ENCODE results near the gene IL5RA. TPM values are rescaled to one million over a fixed set of nuclear protein-coding genes. Genes with fewer than 3 reads are reported as not detected.

The IL5RA gene
- total RNA-seq, 1 experiment from 2014 or later: not detected

DNA sequence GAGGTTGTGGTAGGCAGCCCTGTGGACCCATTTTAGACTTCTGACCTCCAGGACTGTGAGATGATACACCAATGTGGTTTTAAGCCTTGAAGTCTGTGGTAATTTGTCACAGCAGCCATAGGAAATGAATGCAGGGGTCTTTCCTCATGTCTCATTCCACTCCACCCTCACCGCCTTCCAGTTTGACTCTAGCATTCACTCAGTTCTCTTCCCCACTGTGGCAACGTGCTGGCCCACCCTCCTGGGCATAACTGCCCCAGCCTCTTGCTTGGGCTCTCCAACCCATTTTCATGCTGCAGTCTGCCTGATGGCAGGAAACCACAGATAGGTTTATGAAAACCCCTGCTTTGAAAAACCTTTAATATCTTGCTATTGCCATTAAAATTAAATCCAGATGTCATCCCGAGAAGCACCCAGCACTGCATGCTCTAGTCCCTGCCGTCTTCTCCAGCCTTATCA lies 9.2 kb upstream of the IL5RA start:
- no peak for DNase-seq
- Histone ChIP-seq H3K27ac (no peak overlapping the region), H3K4me3 (no peak overlapping the region), H3K9me3 (replicated peaks) (no peaks in the 10 kb centered on the region), H3K27me3 (no peaks in the 10 kb centered on the region), H3K36me3 (no peaks in the 10 kb centered on the region), H3K4me1 (no peaks in the 10 kb centered on the region)

DNA sequence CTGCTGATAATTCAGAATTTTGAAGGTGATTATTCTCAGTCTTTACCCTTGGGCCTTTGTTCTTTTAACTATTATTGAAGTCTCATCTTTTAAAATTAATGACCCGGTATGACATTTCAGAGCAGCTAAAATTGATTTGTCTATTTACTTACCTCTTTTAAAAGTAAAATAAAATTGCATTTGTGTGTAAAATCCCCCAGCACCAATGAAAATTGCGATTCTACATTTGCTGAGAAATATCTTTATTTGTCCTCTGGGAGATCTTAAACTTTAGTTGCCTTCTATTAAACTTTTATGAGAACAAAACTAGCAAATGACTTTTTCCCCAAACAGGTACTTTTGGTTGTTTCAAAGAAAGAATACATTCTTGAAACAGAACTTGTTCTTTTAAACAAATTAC lies 7.5 kb upstream of the IL5RA start:
- H3K27me3 ChIP-seq: no peaks in the 10 kb centered on the region

DNA sequence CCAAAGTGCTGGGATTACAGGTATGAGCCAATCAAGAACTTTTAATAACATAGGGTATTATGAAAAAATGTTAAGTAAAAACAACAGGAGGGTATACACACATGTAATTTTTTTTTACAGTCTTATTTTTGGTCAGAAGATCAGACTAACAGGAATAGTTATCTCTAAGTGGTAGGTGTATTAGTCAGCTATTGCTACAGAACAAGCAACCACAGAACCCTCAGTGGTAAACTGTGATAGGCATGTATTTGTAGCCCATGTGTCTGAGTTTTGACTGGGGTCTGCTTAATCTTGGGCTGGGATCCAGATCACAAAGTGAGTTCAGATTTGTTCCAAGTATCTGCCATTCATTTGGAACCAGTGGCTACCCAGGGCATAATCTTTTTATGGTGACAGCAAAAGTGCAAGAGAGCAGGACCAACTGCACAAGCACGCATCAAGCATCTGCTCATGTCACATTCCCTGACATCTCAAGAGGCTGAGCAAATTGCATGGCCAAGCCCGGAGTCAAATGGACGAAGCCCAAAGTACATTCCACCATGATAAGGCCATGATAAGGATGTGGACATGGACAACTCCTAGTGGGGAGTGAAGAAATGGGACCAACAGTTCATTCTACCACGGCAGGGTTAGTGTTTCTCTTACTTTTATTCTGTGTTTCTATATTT lies 3.0 kb upstream of the IL5RA start:
- H3K4me1 ChIP-seq: no peaks in the 10 kb centered on the region
- no peak overlapping the region for H3K4me3 ChIP-seq
- no peak for DNase-seq
- no peak overlapping the region for H3K27ac ChIP-seq
- H3K36me3 ChIP-seq: no peaks in the 10 kb centered on the region
- H3K9me3 ChIP-seq (replicated peaks): no peaks in the 10 kb centered on the region
- no peaks in the 10 kb centered on the region for H3K27me3 ChIP-seq

More for the DNA sequence above, 7.5 kb upstream of the IL5RA start:
- Histone ChIP-seq H3K4me1 (no peaks in the 10 kb centered on the region), H3K36me3 (no peaks in the 10 kb centered on the region), H3K9me3 (replicated peaks) (no peaks in the 10 kb centered on the region), H3K27ac (no peak overlapping the region), H3K4me3 (no peak overlapping the region)
- no peak for DNase-seq

DNA sequence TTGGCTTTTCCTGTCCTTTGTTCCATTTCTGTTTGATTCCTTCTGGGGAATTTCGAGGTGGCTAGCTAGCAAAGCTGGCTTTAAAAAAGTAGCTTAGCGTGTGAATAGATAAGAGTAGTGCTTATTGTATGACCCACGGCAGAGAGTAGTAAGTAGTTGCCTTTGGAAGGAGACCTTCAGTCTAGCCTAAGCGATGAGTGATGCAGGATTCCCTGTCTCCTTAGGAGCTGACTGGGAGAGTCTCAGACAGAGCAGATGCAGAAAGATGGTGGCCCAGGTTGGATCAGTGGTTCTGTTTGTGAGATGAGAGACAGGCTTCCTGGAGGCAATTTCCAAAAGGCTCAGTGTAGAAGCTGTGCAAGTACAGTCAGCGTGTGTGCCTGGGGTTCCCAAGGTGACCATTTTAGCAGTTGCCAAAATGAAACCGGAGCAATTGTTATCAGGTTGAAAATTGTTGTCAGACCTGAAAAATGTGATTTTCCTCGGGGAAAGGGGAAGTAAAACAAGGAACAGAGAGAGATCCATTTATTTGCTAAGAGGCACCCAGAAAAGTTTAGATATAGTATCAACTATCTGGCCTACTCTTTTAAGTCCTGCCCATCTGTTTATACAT lies 681 bp upstream of the IL5RA start:
- Histone ChIP-seq H3K36me3 (no peaks in the 10 kb centered on the region), H3K4me3 (no peak overlapping the region), H3K9me3 (replicated peaks) (no peaks in the 10 kb centered on the region), H3K27me3 (no peaks in the 10 kb centered on the region), H3K27ac (no peak overlapping the region), H3K4me1 (no peaks in the 10 kb centered on the region)
- DNase-seq: no peak

DNA sequence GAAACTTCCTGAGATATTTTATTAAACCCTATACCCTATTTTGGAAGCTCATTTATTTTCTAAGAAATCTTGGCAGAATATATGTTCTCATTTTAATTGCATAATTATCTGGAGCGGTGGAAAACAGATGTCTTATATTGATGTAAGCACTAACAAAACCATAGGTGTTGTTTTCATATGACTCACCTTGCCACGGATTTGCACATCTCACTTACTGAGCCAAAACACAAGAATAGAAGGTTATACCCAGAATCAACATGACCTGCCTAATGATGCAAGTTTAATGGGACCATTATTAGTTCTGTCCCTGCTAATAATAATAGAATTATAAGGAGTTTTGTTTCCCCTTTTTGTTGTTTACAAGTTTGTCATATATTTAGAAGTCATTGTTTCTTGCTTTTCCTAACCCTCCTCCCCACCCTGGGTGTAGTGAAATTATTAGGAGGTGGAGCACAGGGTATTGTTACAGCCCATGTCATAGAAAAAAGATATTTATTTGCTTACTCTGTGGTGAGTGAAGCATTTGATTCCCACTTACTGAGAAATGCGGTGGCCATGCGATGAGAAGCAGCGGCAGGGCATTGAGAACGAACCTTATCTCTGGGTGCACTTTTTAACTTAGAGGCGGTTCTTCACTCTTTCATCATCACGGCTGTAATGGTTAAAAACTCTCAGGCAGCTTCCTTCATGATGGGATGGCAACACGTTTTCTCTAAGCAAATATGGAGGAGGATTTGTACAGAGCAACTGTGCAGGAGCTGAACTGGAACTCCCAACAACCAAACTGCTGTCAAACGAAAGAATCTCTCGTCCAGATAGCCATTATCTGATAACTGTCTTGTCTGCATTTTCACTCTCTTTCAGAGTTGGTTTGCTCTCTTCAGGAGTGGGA lies 521 bp downstream of the IL5RA start:
- no peak for DNase-seq
- H3K27ac ChIP-seq: no peak overlapping the region
- no peaks in the 10 kb centered on the region for H3K9me3 ChIP-seq (replicated peaks)

DNA sequence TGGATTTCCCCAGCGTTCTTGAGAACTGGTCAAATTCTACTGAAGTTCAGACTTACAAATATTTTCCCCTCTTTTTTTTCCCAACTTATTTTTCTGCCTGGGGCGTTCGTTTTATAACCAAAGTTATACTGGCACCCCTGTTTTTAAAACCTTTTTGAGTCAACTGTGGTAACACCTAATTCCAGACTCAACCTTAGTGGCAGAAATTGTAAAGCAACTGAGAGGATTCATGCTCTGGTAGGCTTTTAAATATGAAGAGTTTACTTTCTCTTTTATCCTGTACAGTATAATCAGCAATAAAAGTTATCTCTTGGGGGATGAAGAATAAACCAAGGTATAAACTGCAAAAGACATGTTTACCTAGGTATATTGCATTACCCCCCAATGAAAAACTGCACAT lies 2.3 kb downstream of the IL5RA start:
- no peaks in the 10 kb centered on the region for H3K36me3 ChIP-seq
- H3K4me1 ChIP-seq: no peaks in the 10 kb centered on the region
- no peaks in the 10 kb centered on the region for H3K27me3 ChIP-seq
- H3K9me3 ChIP-seq (replicated peaks): no peaks in the 10 kb centered on the region
- no peak overlapping the region for H3K4me3 ChIP-seq
- DNase-seq: no peak
- no peak overlapping the region for H3K27ac ChIP-seq

More for the DNA sequence above, 521 bp downstream of the IL5RA start:
- H3K27me3 ChIP-seq: no peaks in the 10 kb centered on the region
- H3K4me3 ChIP-seq: no peak overlapping the region
- H3K36me3 ChIP-seq: no peaks in the 10 kb centered on the region
- H3K4me1 ChIP-seq: no peaks in the 10 kb centered on the region

DNA sequence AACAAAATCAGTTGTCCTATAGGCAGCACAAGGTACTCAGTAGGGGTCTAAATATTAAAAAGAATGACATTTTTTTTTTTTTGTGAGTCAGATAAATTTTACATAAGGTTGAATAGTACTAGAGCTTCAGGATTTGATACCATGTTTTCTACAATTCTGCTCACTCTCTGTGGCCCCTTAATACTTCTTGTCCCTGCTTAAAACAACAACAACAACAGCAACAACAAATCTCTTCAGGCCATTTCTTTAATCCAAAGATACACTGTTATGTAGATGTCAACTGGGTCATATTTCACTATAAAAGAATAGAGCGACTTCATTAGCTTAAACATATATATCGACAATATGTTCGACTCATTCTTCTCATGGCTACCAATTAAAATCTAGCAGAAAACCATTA lies 3.0 kb downstream of the IL5RA start:
- H3K27me3 ChIP-seq: no peaks in the 10 kb centered on the region
- H3K36me3 ChIP-seq: no peaks in the 10 kb centered on the region
- DNase-seq: no peak
- no peaks in the 10 kb centered on the region for H3K9me3 ChIP-seq (replicated peaks)
- no peak overlapping the region for H3K4me3 ChIP-seq
- H3K27ac ChIP-seq: no peak overlapping the region
- H3K4me1 ChIP-seq: no peaks in the 10 kb centered on the region

DNA sequence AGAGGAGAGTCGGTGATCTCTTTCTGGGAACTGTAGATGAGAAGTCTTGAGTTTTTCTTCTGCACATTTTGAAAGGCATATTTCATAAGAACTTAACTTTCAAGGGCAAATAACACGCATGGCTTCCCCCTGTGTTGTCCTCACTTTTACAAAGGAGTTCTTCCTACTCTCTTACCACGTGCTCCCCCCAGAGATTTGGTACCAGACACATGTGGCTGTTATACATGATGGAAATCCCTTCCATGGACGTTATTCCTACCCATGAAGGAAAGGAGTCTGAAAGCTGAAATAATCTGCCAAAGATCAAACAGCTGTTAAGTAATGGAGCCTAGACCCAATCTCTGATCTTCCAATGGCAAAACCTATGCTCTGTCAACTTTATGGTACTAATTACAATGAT lies 4.4 kb downstream of the IL5RA start:
- Histone ChIP-seq H3K27ac (no peak overlapping the region), H3K4me3 (no peak overlapping the region), H3K9me3 (replicated peaks) (no peaks in the 10 kb centered on the region), H3K27me3 (no peaks in the 10 kb centered on the region), H3K4me1 (no peaks in the 10 kb centered on the region), H3K36me3 (no peaks in the 10 kb centered on the region)
- DNase-seq: no peak

DNA sequence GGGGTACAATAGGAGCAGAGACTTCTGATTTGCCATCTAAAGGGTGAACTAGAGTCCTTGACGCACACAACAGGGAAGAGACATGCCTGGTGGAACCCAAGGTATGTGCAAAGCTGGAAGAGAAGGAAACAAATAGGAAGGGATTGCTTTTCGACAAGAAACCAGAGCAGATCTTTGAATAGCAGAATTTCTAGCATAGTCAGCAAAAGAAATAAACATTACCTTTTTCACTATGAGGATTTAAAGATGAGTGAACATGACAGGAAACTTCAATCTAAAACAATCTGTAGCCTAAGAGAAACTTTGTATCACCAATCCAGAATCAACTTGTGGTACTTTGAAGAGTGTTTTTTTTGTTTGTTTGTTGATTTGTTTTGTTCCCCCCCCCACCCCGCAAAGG lies 4.9 kb downstream of the IL5RA start:
- Histone ChIP-seq H3K27ac (no peak overlapping the region), H3K4me3 (no peak overlapping the region), H3K4me1 (no peaks in the 10 kb centered on the region), H3K9me3 (replicated peaks) (no peaks in the 10 kb centered on the region), H3K36me3 (no peaks in the 10 kb centered on the region), H3K27me3 (no peaks in the 10 kb centered on the region)
- no peak for DNase-seq

DNA sequence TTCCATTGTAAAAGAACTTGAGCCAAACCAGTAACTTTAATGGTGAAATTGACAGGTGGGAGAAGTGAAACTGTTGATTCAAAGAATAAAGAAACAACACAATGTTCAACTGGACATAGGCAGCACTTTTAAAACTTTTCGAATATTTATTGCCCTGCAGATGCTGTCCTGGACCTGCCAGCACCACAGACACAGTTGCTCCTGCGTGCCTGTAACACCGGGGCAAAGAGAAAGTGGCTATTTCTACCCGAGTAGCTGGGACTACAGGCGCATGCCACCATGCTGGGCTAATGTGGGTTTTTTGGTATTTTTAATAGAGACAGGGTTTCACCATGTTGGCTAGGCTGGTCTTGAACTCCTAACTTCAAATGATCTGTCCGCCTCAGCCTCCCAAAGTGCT lies 7.4 kb downstream of the IL5RA start:
- Histone ChIP-seq H3K27me3 (no peaks in the 10 kb centered on the region), H3K27ac (no peak overlapping the region), H3K9me3 (replicated peaks) (no peaks in the 10 kb centered on the region), H3K4me3 (no peak overlapping the region), H3K4me1 (no peaks in the 10 kb centered on the region), H3K36me3 (no peaks in the 10 kb centered on the region)
- DNase-seq: no peak

DNA sequence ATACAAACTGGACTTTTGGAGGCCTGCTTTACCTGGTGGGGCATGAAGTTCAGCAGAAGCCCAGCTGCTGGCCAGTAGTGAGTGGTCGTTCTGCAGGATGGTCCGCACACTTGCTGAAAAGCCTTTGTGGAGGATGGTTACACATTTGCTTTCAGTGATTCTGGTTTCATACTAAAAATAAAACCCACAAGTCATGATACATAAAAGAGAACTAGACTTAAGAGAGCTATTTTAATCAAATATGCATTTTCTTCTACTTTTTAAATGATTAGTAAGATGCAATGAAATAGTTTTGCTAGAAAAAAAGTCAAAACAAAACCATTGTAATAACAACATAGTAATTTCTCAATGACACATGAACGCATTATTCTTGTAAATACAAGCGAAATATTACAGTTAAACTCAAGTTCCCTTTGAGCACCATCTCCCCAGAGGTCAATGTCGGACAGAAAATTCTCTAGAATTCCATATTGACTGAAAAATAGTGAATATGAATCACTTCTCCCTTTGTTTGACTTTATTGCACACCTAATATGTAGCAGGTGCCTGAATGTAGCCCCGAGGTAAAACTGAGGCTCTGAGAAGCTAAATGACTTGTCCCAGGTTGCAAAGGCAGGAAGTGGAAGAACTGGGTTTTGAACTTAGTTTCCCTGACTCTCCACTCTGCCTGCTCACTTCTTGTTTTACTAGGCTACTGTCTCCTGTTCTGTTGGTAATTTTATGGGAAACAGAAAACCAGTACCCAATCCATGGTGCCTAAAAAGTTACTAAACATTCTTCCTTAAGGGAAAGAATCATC lies 8.3 kb downstream of the IL5RA start:
- Histone ChIP-seq H3K4me1 (no peaks in the 10 kb centered on the region), H3K36me3 (no peaks in the 10 kb centered on the region), H3K4me3 (no peak overlapping the region), H3K27ac (no peak overlapping the region), H3K9me3 (replicated peaks) (no peaks in the 10 kb centered on the region), H3K27me3 (no peaks in the 10 kb centered on the region)
- DNase-seq: no peak

DNA sequence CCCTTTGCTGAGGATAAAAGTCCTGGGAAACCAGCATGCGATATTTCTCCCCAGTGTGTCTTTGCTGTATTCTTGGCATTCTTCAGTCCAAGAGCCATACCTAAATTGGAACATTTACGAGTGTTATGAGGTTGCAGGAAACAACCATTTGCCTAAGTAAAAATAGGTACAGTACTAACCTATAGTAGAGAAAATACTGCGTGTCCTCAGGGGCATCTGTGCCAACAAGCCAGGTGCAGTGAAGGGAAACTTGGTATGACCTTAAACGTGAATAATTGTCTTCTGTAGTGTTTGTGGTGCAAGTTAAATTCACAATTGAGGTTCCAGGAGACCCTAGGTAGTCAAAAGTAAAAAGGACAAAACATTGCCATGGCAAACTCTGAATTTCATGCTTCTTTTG lies 12.2 kb downstream of the IL5RA start:
- no peaks in the 10 kb centered on the region for H3K36me3 ChIP-seq
- no peaks in the 10 kb centered on the region for H3K9me3 ChIP-seq (replicated peaks)
- no peak for DNase-seq
- no peaks in the 10 kb centered on the region for H3K27me3 ChIP-seq
- no peaks in the 10 kb centered on the region for H3K4me1 ChIP-seq
- no peak overlapping the region for H3K4me3 ChIP-seq
- H3K27ac ChIP-seq: no peak overlapping the region

DNA sequence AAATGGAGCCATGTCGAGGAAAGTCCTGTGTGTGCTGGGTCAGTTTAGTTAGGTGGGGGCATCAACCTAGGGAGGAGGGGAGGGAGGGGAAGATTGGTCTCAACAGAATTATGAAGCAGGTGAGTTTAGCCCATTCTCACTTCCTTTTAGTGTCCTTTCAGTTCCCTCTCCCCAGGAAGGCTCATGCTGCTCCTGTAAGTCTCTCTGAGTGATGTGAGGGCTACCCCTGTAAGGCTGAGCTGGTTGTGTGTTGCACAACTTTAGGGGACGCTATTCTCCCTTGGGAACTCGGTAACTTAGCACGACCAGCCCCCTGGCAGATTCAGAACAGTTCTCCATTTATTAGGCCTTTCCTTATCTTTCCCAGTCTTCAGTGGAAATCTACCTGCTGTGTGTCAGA lies 21.2 kb downstream of the IL5RA start:
- Histone ChIP-seq H3K36me3 (no peaks in the 10 kb centered on the region), H3K27ac (no peak overlapping the region), H3K27me3 (no peaks in the 10 kb centered on the region), H3K9me3 (replicated peaks) (no peaks in the 10 kb centered on the region), H3K4me1 (no peaks in the 10 kb centered on the region), H3K4me3 (no peak overlapping the region)
- no peak for DNase-seq

DNA sequence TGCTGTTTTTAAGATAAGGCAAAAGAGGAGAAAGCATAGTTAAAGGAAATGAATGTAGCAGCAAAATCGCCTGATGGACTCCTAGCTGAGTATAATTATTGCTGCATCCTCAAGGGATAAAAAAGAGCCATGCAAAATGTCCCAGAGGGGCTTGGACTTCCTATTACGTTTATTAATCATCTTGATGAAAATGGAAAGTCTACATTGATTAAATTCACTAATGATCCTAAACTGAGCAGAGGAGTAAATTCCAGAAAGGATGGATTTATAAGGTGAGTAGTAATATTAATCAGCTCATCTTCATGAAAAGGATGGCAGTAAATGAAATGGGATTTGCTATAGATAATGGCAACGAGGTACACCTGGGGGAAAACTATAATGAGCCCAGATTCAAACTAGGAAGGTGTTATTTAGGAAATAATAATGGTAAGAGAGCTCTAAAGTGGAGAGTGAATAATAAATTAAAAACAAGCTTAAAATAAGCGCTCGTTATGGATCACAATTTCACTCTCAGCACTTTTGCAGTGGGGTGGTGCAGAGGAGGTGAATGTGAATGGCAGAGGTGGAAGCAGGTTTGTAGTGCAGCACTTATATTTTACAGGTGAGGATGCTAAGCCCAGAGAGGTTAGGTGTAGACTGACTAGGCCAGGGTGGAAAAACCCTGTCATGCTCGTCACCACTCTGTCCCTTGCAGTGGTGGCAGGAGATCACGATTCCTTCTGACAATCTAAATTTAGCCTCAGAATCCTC lies 22.3 kb downstream of the IL5RA start:
- H3K4me1 ChIP-seq: no peaks in the 10 kb centered on the region
- no peaks in the 10 kb centered on the region for H3K9me3 ChIP-seq (replicated peaks)
- DNase-seq: no peak
- no peaks in the 10 kb centered on the region for H3K27me3 ChIP-seq
- no peak overlapping the region for H3K4me3 ChIP-seq
- H3K36me3 ChIP-seq: no peaks in the 10 kb centered on the region
- no peak overlapping the region for H3K27ac ChIP-seq
